Activated naive CD8-positive, alpha-beta T cell (primary cell): Measurements from ENCODE around the gene ANGEL1.

ENCODE experiments used
- H3K27ac Mint-ChIP-seq: one replicate; pipeline ENCODE4 v1.8.0; 2021; ENCODE audit warnings: mixed read lengths
- H3K27me3 Mint-ChIP-seq: one replicate; pipeline ENCODE4 v1.8.0; 2021; ENCODE audit warnings: mixed read lengths
- H3K36me3 Mint-ChIP-seq: one replicate; pipeline ENCODE4 v1.8.0; 2021; ENCODE audit warnings: mixed read lengths
- H3K4me1 Mint-ChIP-seq: one replicate; pipeline ENCODE4 v1.8.0; 2021; ENCODE audit warnings: low read depth, mixed read lengths
- H3K4me3 Mint-ChIP-seq: one replicate; pipeline ENCODE4 v1.8.0; 2021; ENCODE audit warnings: mild to moderate bottlenecking, mixed read lengths
- H3K9me3 Mint-ChIP-seq: one replicate; pipeline ENCODE4 v1.8.0; 2021; ENCODE audit warnings: low read depth, mixed read lengths

The ANGEL1 gene

GRCh38 chr14:76778546-76779215, 34.0 kb downstream of the ANGEL1 start:
- Mint-ChIP-seq H3K27ac (no peak overlapping the region), H3K4me3 (no peak overlapping the region), H3K36me3 (no peaks in the 10 kb centered on the region), H3K4me1 (peaks cover 14% of the 10 kb centered on the region), H3K27me3 (no peaks in the 10 kb centered on the region), H3K9me3 (no peaks in the 10 kb centered on the region)

GRCh38 chr14:76777721-76778120, 35.0 kb downstream of the ANGEL1 start:
- H3K9me3 Mint-ChIP-seq, result no peaks in the 10 kb centered on the region
- H3K4me3 Mint-ChIP-seq, result no peak overlapping the region
- no peaks in the 10 kb centered on the region for H3K27me3 Mint-ChIP-seq
- H3K36me3 Mint-ChIP-seq, result no peaks in the 10 kb centered on the region
- H3K27ac Mint-ChIP-seq, result no peak overlapping the region
- peaks cover 6% of the 10 kb centered on the region for H3K4me1 Mint-ChIP-seq

GRCh38 chr14:76776428-76777251, 36.0 kb downstream of the ANGEL1 start:
- H3K9me3 Mint-ChIP-seq, result no peaks in the 10 kb centered on the region
- H3K4me1 Mint-ChIP-seq, result peaks cover 4% of the 10 kb centered on the region
- H3K27ac Mint-ChIP-seq, result no peak overlapping the region
- no peaks in the 10 kb centered on the region for H3K36me3 Mint-ChIP-seq
- H3K27me3 Mint-ChIP-seq, result no peaks in the 10 kb centered on the region
- no peak overlapping the region for H3K4me3 Mint-ChIP-seq

GRCh38 chr14:76775695-76776427, 36.8 kb downstream of the ANGEL1 start:
- Mint-ChIP-seq H3K4me3 (no peak overlapping the region), H3K9me3 (no peaks in the 10 kb centered on the region), H3K27ac (no peak overlapping the region), H3K36me3 (no peaks in the 10 kb centered on the region), H3K27me3 (no peaks in the 10 kb centered on the region), H3K4me1 (peaks cover 4% of the 10 kb centered on the region)

- H3K4me1 Mint-ChIP-seq, result peaks cover 2% of the 10 kb centered on the region
Measured at GRCh38 chr14:76774821-76775694, 37.6 kb downstream of the ANGEL1 start.

GRCh38 chr14:76773956-76774820, 38.5 kb downstream of the ANGEL1 start:
- Mint-ChIP-seq H3K4me3 (no peak overlapping the region), H3K9me3 (no peaks in the 10 kb centered on the region), H3K27ac (no peak overlapping the region), H3K36me3 (no peaks in the 10 kb centered on the region), H3K4me1 (peaks cover 2% of the 10 kb centered on the region), H3K27me3 (no peaks in the 10 kb centered on the region)

More at GRCh38 chr14:76774821-76775694, 37.6 kb downstream of the ANGEL1 start:
- Mint-ChIP-seq H3K36me3 (no peaks in the 10 kb centered on the region), H3K4me3 (no peak overlapping the region), H3K27me3 (no peaks in the 10 kb centered on the region), H3K9me3 (no peaks in the 10 kb centered on the region), H3K27ac (no peak overlapping the region)

- no peaks in the 10 kb centered on the region for H3K27me3 Mint-ChIP-seq
- peaks cover 7% of the 10 kb centered on the region for H3K4me1 Mint-ChIP-seq
- no peaks in the 10 kb centered on the region for H3K36me3 Mint-ChIP-seq
- no peaks in the 10 kb centered on the region for H3K9me3 Mint-ChIP-seq
- H3K4me3 Mint-ChIP-seq, result no peak overlapping the region
- H3K27ac Mint-ChIP-seq, result no peak overlapping the region
Measured at GRCh38 chr14:76773188-76773885, 39.3 kb downstream of the ANGEL1 start.

GRCh38 chr14:76772300-76773187, 40.1 kb downstream of the ANGEL1 start:
- H3K36me3 Mint-ChIP-seq, result no peaks in the 10 kb centered on the region
- no peaks in the 10 kb centered on the region for H3K9me3 Mint-ChIP-seq
- H3K27me3 Mint-ChIP-seq, result no peaks in the 10 kb centered on the region
- no peak overlapping the region for H3K27ac Mint-ChIP-seq
- H3K4me1 Mint-ChIP-seq, result peaks cover 11% of the 10 kb centered on the region
- no peak overlapping the region for H3K4me3 Mint-ChIP-seq

- no peak overlapping the region for H3K4me3 Mint-ChIP-seq
- no peaks in the 10 kb centered on the region for H3K9me3 Mint-ChIP-seq
- H3K4me1 Mint-ChIP-seq, result peaks cover 11% of the 10 kb centered on the region
- H3K27me3 Mint-ChIP-seq, result no peaks in the 10 kb centered on the region
- no peaks in the 10 kb centered on the region for H3K36me3 Mint-ChIP-seq
- no peak overlapping the region for H3K27ac Mint-ChIP-seq
Measured at GRCh38 chr14:76771437-76771980, 41.2 kb downstream of the ANGEL1 start.

- no peak overlapping the region for H3K4me3 Mint-ChIP-seq
- H3K4me1 Mint-ChIP-seq, result peaks cover 11% of the 10 kb centered on the region
- no peak overlapping the region for H3K27ac Mint-ChIP-seq
- no peaks in the 10 kb centered on the region for H3K9me3 Mint-ChIP-seq
- H3K36me3 Mint-ChIP-seq, result no peaks in the 10 kb centered on the region
- no peaks in the 10 kb centered on the region for H3K27me3 Mint-ChIP-seq
Measured at GRCh38 chr14:76770521-76771436, 41.9 kb downstream of the ANGEL1 start.

GRCh38 chr14:76769636-76770292, 42.9 kb downstream of the ANGEL1 start:
- no peak overlapping the region for H3K4me3 Mint-ChIP-seq
- H3K4me1 Mint-ChIP-seq, result peaks cover 11% of the 10 kb centered on the region
- H3K9me3 Mint-ChIP-seq, result no peaks in the 10 kb centered on the region
- no peaks in the 10 kb centered on the region for H3K36me3 Mint-ChIP-seq
- H3K27ac Mint-ChIP-seq, result no peak overlapping the region
- H3K27me3 Mint-ChIP-seq, result no peaks in the 10 kb centered on the region
